ENCODE measurements around the gene EXOC7. TPM values are rescaled to one million over a fixed set of nuclear protein-coding genes. Genes with fewer than 3 reads are reported as not detected.

Gene EXOC7
- total and polyA plus RNA-seq, 2 of the 8 experiments (the other 6 are each of a cell fraction or from before 2014, with no cell fraction given), result 77.1 to 92.6 TPM

GRCh38 chr17:76103274-76104139 is at the start of gene EXOC7 (continued):
- TF ChIP-seq NANOG (IDR thresholded peaks at IDR 0.05; ENCODE audit: insufficient read depth, low read depth, low read length, poor library complexity, severe bottlenecking) (no peak), ATF2 (IDR thresholded peaks at IDR 0.05; ENCODE audit: low read length) (no peak), TEAD4 (IDR thresholded peaks at IDR 0.05; ENCODE audit: low read depth, low read length) (0 out of 2 replicates have a peak, but pooled peaks have one; percentile 17), SIRT6 (IDR thresholded peaks at IDR 0.05; ENCODE audit: low read length) (no peak), SRF (IDR thresholded peaks at IDR 0.05; ENCODE audit: low read depth, low read length) (no peak), RXRA (IDR thresholded peaks at IDR 0.05; ENCODE audit: insufficient read depth, low read depth, low read length) (no peak), CHD2 (IDR thresholded peaks at IDR 0.05; ENCODE audit: low read length) (no peak), SUZ12 (IDR thresholded peaks at IDR 0.05; ENCODE audit: low read length) (no peak), JUN (IDR thresholded peaks at IDR 0.05; ENCODE audit: low read depth, low read length) (no peak), SIN3A (conservative IDR thresholded peaks at IDR 0.05 in 1 of 2, IDR thresholded peaks at IDR 0.05 in 1 of 2; ENCODE audit: low read depth in 1 of 2, low read length in 2 of 2) (peak in 1 of 2 experiments; percentile 6; a peak in 1 of 4 replicates), EP300 (IDR thresholded peaks at IDR 0.05; ENCODE audit: borderline replicate concordance in 1 of 2, low read depth in 2 of 2, low read length in 2 of 2) (no peak), CBX5 (IDR thresholded peaks at IDR 0.05; ENCODE audit: low read depth, low read length) (no peak), CREB1 (IDR thresholded peaks at IDR 0.05) (peak; percentile 22; the same call in 1 of the 2 replicates), CEBPB (IDR thresholded peaks at IDR 0.05; ENCODE audit: low read depth, low read length) (no peak; the same call in 1 of the 2 replicates), PHF8 (conservative IDR thresholded peaks at IDR 0.05; ENCODE audit: low read depth, low read length) (peak; percentile 85), JUND (IDR thresholded peaks at IDR 0.05; ENCODE audit: low read length) (no peak), TCF12 (IDR thresholded peaks at IDR 0.05; ENCODE audit: low read depth, low read length) (no peak), POU5F1 (IDR thresholded peaks at IDR 0.05; ENCODE audit: low read depth, low read length) (no peak), HDAC2 (IDR thresholded peaks at IDR 0.05; ENCODE audit: borderline replicate concordance in 1 of 2, low read depth in 2 of 2, low read length in 2 of 2) (peak; percentile 23 to 68; a peak in 2 of 4 replicates), TAF7 (optimal IDR thresholded peaks at IDR 0.05; ENCODE audit: borderline replicate concordance, low read depth, low read length) (no peak)

Data from H1 (cell line).